WTC11 (cell line): ENCODE data around the gene SOX6. TPM values are rescaled to one million over a fixed set of nuclear protein-coding genes. Genes with fewer than 3 reads are reported as not detected.
A peak's percentile ranks its signal among the peaks of the same experiment; 100 is the strongest.

Source experiments
- ATAC-seq: fragments of 200-7000 bp; cut with Tn5 transposase; 2 replicates; pipeline ENCODE4 v1.10.0; 2021; ENCODE audit warnings: mild to moderate bottlenecking, moderate library complexity
- CTCF ChIA-PET: fragments of 300-600 bp; sonication (Branson Sonifier 250); formaldehyde crosslinking; loops from one replicate; lab custom pipeline; 2021; ENCODE audit warnings: antibody characterized with exemption; lab: Charles Lee
- POLR2A ChIA-PET: fragments of 350-600 bp; sonication (Branson Sonifier 250); formaldehyde crosslinking; loops from one replicate; lab custom pipeline; 2021; ENCODE audit warnings: antibody characterized with exemption; lab: Charles Lee
- DNase-seq: peaks from one replicate; pipeline ENCODE4 v3.0.0; 2021; ENCODE audit warnings: low spot score
- H3K27ac Mint-ChIP-seq: 2 replicates; pipeline ENCODE4 v1.8.0; 2021; ENCODE audit warnings: mixed read lengths
- H3K27me3 Mint-ChIP-seq: 2 replicates; pipeline ENCODE4 v1.8.0; 2021; ENCODE audit warnings: low read depth, mild to moderate bottlenecking, moderate library complexity, mixed read lengths
- H3K36me3 Mint-ChIP-seq: 2 replicates; pipeline ENCODE4 v1.8.0; 2021; ENCODE audit warnings: mixed read lengths
- H3K4me1 Mint-ChIP-seq: 2 replicates; pipeline ENCODE4 v1.8.0; 2022; ENCODE audit warnings: mixed read lengths
- H3K4me3 Mint-ChIP-seq: 2 replicates; pipeline ENCODE4 v1.8.0; 2021; ENCODE audit warnings: mild to moderate bottlenecking, moderate library complexity, mixed read lengths
- H3K9me3 Mint-ChIP-seq: 2 replicates; pipeline ENCODE4 v1.8.0; 2021; ENCODE audit warnings: mixed read lengths
- MXD4 ChIP-seq: fragments of 250-450 bp; sonication (Bioruptor Pico); IDR thresholded peaks from 2 replicates; pipeline ENCODE4 v1.8.0; 2021; ENCODE audit warnings: mild to moderate bottlenecking, moderate library complexity, borderline replicate concordance
- NR2C2 ChIP-seq: sonication (generic); formaldehyde crosslinking; IDR thresholded peaks from 2 replicates; pipeline ENCODE4 v1.8.0; 2022; ENCODE audit warnings: mild to moderate bottlenecking, missing genetic modification reagents
- ZNF219 ChIP-seq: sonication (generic); formaldehyde crosslinking; IDR thresholded peaks from 2 replicates; pipeline ENCODE4 v1.8.0; 2023; ENCODE audit warnings: missing genetic modification reagents, mild to moderate bottlenecking, borderline replicate concordance
- total RNA-seq: library from RNA; stranded (reverse); gene quantifications from 3 replicates; pipeline ENCODE4 v1.2.3, GENCODE V29; 2021
- TF ChIP-seq, protein P1 (sequence below): fragments of 250-450 bp; sonication (Bioruptor Pico); IDR thresholded peaks from 2 replicates; pipeline ENCODE4 v1.9.0; 2021; ENCODE audit warnings: mild to moderate bottlenecking, borderline replicate concordance
- TF ChIP-seq, protein P2 (sequence below): sonication (generic); formaldehyde crosslinking; IDR thresholded peaks from 2 replicates; pipeline ENCODE4 v1.8.1; 2023; ENCODE audit warnings: mild to moderate bottlenecking, missing genetic modification reagents, moderate library complexity
- TF ChIP-seq, protein P3 (sequence below): sonication (generic); formaldehyde crosslinking; IDR thresholded peaks from 2 replicates; pipeline ENCODE4 v1.8.1; 2022; ENCODE audit warnings: missing genetic modification reagents, borderline replicate concordance
- TF ChIP-seq, protein P4 (sequence below): sonication (generic); formaldehyde crosslinking; IDR thresholded peaks from 2 replicates; pipeline ENCODE4 v1.8.1; 2022; ENCODE audit warnings: low read depth, mild to moderate bottlenecking, moderate library complexity, missing genetic modification reagents, borderline replicate concordance
- TF ChIP-seq, protein P5 (sequence below): fragments of 250-450 bp; sonication (Bioruptor Pico); IDR thresholded peaks from 2 replicates; pipeline ENCODE4 v1.8.0; 2021; ENCODE audit warnings: mild to moderate bottlenecking
- TF ChIP-seq, protein P6 (sequence below): fragments of 250-450 bp; sonication (Bioruptor Pico); IDR thresholded peaks from 2 replicates; pipeline ENCODE4 v1.9.0; 2021; ENCODE audit warnings: mild to moderate bottlenecking
- TF ChIP-seq, protein P7 (sequence below): fragments of 250-450 bp; sonication (Bioruptor Pico); conservative IDR thresholded peaks from 2 replicates; pipeline ENCODE4 v1.9.0; 2021; ENCODE audit warnings: mild to moderate bottlenecking

The SOX6 gene
- total RNA-seq, 1 experiment from 2014 or later = 0.13 TPM

DNA sequence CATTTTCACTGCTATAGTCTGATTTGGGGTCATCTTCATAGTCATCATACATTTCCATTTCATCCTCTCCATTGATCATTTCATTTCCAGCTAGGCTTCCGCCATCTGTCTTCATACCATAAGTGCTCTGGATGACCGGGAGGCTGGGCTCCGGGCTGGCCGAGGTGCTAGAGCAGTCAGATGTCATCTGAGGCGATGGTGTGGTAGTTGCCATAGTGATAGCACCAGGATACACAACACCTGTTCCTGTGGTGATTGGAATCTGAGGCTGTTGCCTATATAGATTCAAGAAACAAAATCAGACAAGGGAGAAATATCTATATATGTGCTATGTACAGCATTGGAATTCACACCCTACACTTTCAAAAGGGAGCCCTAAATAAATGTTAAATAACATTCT, 383.5 kb downstream of the SOX6 start:
- DNase-seq (peak; percentile 33), ATAC-seq (peak; percentile 54; the same call in 1 of the 2 replicates)
- H3K36me3 Mint-ChIP-seq = no peaks in the 10 kb centered on the region
- POLR2A ChIA-PET = no interaction called here
- TF ChIP-seq, protein P1, sequence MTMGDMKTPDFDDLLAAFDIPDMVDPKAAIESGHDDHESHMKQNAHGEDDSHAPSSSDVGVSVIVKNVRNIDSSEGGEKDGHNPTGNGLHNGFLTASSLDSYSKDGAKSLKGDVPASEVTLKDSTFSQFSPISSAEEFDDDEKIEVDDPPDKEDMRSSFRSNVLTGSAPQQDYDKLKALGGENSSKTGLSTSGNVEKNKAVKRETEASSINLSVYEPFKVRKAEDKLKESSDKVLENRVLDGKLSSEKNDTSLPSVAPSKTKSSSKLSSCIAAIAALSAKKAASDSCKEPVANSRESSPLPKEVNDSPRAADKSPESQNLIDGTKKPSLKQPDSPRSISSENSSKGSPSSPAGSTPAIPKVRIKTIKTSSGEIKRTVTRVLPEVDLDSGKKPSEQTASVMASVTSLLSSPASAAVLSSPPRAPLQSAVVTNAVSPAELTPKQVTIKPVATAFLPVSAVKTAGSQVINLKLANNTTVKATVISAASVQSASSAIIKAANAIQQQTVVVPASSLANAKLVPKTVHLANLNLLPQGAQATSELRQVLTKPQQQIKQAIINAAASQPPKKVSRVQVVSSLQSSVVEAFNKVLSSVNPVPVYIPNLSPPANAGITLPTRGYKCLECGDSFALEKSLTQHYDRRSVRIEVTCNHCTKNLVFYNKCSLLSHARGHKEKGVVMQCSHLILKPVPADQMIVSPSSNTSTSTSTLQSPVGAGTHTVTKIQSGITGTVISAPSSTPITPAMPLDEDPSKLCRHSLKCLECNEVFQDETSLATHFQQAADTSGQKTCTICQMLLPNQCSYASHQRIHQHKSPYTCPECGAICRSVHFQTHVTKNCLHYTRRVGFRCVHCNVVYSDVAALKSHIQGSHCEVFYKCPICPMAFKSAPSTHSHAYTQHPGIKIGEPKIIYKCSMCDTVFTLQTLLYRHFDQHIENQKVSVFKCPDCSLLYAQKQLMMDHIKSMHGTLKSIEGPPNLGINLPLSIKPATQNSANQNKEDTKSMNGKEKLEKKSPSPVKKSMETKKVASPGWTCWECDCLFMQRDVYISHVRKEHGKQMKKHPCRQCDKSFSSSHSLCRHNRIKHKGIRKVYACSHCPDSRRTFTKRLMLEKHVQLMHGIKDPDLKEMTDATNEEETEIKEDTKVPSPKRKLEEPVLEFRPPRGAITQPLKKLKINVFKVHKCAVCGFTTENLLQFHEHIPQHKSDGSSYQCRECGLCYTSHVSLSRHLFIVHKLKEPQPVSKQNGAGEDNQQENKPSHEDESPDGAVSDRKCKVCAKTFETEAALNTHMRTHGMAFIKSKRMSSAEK (CRISPR knock-in tag) = no peak
- no peak for TF ChIP-seq MXD4 (CRISPR knock-in tag)
- TF ChIP-seq, protein P2, sequence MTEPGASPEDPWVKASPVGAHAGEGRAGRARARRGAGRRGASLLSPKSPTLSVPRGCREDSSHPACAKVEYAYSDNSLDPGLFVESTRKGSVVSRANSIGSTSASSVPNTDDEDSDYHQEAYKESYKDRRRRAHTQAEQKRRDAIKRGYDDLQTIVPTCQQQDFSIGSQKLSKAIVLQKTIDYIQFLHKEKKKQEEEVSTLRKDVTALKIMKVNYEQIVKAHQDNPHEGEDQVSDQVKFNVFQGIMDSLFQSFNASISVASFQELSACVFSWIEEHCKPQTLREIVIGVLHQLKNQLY (CRISPR knock-in tag) = no peak
- TF ChIP-seq, protein P3, sequence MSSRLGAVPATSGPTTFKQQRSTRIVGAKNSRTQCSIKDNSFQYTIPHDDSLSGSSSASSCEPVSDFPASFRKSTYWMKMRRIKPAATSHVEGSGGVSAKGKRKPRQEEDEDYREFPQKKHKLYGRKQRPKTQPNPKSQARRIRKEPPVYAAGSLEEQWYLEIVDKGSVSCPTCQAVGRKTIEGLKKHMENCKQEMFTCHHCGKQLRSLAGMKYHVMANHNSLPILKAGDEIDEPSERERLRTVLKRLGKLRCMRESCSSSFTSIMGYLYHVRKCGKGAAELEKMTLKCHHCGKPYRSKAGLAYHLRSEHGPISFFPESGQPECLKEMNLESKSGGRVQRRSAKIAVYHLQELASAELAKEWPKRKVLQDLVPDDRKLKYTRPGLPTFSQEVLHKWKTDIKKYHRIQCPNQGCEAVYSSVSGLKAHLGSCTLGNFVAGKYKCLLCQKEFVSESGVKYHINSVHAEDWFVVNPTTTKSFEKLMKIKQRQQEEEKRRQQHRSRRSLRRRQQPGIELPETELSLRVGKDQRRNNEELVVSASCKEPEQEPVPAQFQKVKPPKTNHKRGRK (CRISPR knock-in tag) = no peak
- TF ChIP-seq, protein P4, sequence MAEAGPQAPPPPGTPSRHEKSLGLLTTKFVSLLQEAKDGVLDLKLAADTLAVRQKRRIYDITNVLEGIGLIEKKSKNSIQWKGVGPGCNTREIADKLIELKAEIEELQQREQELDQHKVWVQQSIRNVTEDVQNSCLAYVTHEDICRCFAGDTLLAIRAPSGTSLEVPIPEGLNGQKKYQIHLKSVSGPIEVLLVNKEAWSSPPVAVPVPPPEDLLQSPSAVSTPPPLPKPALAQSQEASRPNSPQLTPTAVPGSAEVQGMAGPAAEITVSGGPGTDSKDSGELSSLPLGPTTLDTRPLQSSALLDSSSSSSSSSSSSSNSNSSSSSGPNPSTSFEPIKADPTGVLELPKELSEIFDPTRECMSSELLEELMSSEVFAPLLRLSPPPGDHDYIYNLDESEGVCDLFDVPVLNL (CRISPR knock-in tag) = no peak
- TF ChIP-seq, all 79 proteins: peak for 0
- no peaks in the 10 kb centered on the region for H3K9me3 Mint-ChIP-seq
- no peak overlapping the region for H3K4me3 Mint-ChIP-seq
- no peaks in the 10 kb centered on the region for H3K27me3 Mint-ChIP-seq
- peaks cover 13% of the 10 kb centered on the region for H3K4me1 Mint-ChIP-seq
- no peak overlapping the region for H3K27ac Mint-ChIP-seq
- CTCF ChIA-PET = no interaction called here

DNA sequence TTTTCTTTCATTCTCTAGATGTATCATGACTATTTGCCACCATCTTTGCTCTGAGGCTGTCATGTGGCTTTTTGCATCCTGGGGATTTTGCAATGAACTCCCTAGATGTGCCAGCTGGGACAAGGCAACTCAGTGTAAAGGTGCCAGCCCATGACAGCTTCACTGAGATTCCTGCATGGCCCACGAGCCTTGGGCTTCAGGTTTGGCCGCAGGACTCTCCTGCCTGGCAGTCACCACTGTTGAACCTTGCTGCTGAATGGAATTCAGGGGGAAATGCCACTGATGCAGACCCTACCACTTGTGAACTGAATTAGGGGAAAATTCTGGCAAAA, 385.2 kb downstream of the SOX6 start:
- H3K27me3 Mint-ChIP-seq = no peaks in the 10 kb centered on the region
- TF ChIP-seq, protein P1 (CRISPR knock-in tag) = no peak
- TF ChIP-seq, protein P5, sequence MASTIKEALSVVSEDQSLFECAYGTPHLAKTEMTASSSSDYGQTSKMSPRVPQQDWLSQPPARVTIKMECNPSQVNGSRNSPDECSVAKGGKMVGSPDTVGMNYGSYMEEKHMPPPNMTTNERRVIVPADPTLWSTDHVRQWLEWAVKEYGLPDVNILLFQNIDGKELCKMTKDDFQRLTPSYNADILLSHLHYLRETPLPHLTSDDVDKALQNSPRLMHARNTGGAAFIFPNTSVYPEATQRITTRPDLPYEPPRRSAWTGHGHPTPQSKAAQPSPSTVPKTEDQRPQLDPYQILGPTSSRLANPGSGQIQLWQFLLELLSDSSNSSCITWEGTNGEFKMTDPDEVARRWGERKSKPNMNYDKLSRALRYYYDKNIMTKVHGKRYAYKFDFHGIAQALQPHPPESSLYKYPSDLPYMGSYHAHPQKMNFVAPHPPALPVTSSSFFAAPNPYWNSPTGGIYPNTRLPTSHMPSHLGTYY (CRISPR knock-in tag) = no peak
- TF ChIP-seq NR2C2 (CRISPR knock-in tag) = no peak
- TF ChIP-seq, protein P6, sequence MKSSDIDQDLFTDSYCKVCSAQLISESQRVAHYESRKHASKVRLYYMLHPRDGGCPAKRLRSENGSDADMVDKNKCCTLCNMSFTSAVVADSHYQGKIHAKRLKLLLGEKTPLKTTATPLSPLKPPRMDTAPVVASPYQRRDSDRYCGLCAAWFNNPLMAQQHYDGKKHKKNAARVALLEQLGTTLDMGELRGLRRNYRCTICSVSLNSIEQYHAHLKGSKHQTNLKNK = no peak
- TF ChIP-seq ZNF219 (CRISPR knock-in tag) = no peak
- TF ChIP-seq, protein P7, sequence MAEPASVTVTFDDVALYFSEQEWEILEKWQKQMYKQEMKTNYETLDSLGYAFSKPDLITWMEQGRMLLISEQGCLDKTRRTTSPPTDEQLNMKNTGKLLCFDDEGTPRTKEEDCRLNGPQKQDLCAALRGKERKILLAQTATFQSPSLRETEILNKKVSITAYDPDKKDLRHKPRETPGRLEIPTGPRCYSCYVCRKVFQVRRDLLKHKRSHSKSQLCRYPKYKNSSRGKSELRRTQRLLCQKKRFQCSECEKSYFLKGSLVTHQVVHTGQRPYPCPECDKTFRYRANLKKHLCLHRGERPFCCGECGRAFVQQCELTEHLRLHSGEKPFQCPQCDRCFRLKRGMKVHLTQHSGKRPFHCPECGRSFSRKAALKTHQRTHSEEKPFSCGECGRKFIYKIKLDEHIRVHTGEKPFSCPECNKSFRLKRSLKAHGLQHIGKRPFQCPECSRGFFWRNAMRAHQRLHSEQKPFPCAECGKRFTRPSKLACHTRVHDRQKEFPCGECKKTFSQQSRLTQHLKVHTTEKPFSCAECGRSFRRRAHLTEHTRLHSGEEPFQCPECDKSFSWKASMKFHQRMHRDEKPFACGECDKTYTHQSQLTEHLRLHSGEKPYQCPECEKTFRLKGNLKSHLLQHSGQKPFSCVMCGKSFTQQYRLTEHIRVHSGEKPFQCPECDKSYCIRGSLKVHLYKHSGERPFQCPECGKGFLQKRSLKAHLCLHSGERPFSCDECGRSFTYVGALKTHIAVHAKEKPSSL (CRISPR knock-in tag) = no peak
- TF ChIP-seq, all 79 proteins: peak for 0
- H3K9me3 Mint-ChIP-seq = no peaks in the 10 kb centered on the region
- no peak overlapping the region for H3K27ac Mint-ChIP-seq
- ATAC-seq = no peak
- CTCF ChIA-PET = no interaction called here
- peaks cover 14% of the 10 kb centered on the region for H3K4me1 Mint-ChIP-seq
- H3K36me3 Mint-ChIP-seq = no peaks in the 10 kb centered on the region
- DNase-seq = no peak
- H3K4me3 Mint-ChIP-seq = no peak overlapping the region
- POLR2A ChIA-PET = no interaction called here
